Astrocyte (in vitro differentiated cells and primary cell): ENCODE results near the gene SLC44A2.
"Not testable (repeated sequence)": the region's sequence is repeated elsewhere in the genome, so short reads cannot be mapped to it uniquely, and the experiment has no call there.

Source experiments
- CTCF ChIP-seq: IDR thresholded peaks from 2 replicates; pipeline ENCODE4 v1.5.1; 2011; ENCODE audit warnings: low read depth, mild to moderate bottlenecking, inconsistent platforms, low read length, moderate library complexity; ENCODE audit not compliant: insufficient read depth
- EZH2 ChIP-seq: IDR thresholded peaks from 2 replicates; pipeline ENCODE4 v1.6.1; 2012; ENCODE audit warnings: mild to moderate bottlenecking, low read length, inconsistent platforms; ENCODE audit not compliant: insufficient read depth

GRCh38 chr19:10671922-10672321, 46.6 kb downstream of the SLC44A2 start:
- TF ChIP-seq EZH2, CTCF: not testable (repeated sequence)
